SKM-1 treated with dmso at 0.1 percent for 144 hours (cell line): ENCODE data around the gene MYNN.
"Not testable (repeated sequence)": the region's sequence is repeated elsewhere in the genome, so short reads cannot be mapped to it uniquely, and the experiment has no call there.

ENCODE experiments used
- DNase-seq: peaks from one replicate; lab custom pipeline; 2025; ENCODE audit not compliant: unreplicated experiment; lab: John Stamatoyannopoulos, UW

Gene MYNN

GRCh38 chr3:169772897-169773816 lies at the start of gene MYNN:
MYNN (plus strand) TSS chr3:169773396; CDS start chr3:169774296, 900 bp downstream.
- DNase-seq, result peak; percentile 91

DNA sequence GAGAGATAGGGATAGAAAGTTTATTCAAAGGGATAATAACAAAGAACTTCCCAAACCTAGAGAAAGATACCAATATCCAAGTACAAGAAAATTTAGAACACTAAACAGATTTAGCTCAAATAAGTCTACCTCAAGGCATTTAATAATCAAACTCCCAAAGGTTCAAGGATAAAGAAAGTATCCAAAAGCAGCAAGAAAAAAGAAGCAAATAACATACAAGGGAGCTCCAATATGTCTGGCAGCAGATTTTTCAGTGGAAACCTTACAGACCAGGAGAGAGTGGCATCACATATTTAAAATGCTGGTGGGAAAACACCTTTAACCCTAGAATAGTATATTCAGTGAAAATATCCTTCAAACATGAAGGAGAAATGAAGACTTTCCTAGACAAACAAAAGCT lies 41.3 kb upstream of the MYNN start:
- DNase-seq, result not testable (repeated sequence)

DNA sequence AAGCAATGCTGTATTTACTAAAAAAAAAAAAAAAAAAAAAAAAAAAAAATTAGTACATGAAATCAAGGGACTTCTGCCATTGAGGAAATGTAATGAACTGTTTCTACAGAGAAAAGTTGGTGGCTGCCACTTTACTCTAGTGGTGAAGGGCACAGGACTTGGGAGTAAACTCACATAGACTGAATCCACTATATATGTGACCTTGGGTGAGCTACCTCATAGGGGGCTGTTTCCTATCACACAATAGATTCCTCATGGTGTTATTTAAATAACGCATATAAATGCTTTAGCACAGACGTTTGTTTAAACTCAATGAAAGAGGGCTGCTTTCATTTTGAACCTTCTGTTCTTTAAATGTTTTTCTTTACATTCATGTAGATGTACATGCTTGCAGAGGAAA lies 34.1 kb upstream of the MYNN start:
- DNase-seq, result no peak

- DNase-seq, result no peak
Observed at GRCh38 chr3:169744366-169745054, 28.7 kb upstream of the MYNN start.

GRCh38 chr3:169746924-169747323 lies 26.3 kb upstream of the MYNN start:
- peak; percentile 45 for DNase-seq

- no peak for DNase-seq
Observed at GRCh38 chr3:169748670-169749069, 24.5 kb upstream of the MYNN start.

- DNase-seq, result no peak
Observed at GRCh38 chr3:169750665-169751064, 22.5 kb upstream of the MYNN start.

DNA sequence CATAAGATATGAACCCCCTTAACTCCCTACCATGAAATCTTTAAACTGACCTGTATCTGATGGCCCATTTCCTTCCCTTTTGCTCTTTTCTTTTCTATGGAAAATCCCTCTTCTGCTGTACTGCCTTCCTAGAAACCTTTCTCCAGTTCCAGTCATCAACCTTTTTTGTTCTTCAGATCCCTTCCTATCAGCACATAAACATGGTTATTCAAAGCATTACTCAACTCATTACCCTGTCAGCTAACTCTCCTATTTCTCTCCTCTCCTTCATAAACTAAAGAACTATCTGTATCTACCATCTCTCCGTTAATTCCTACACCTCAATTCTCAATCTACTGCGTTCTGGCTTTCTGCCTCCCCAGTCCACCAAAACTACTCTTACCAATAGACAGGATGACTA lies 21.3 kb upstream of the MYNN start:
- no peak for DNase-seq

GRCh38 chr3:169754711-169755110 lies 18.5 kb upstream of the MYNN start:
- no peak for DNase-seq

DNA sequence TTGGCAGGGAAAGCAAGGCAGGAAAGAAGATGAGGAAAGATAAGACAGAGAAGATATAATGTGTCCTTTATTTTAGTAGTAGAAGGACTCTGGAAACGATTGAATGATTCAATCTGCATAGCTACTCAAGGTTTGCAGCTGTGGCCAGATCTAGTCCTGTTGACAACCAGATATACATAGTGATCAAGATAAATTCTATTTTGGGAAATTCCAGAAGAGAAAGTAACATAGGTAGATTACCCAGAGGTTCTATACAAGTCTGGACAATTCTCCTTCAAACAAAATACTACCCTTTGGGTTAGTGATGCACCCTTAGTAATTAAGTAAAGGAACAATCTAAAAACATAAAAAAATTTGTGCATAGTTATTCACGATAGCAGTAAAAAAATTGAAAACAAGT lies 17.7 kb upstream of the MYNN start:
- no peak for DNase-seq

- DNase-seq, result no peak
Observed at GRCh38 chr3:169758359-169758994, 14.7 kb upstream of the MYNN start.

GRCh38 chr3:169759256-169759655 lies 13.9 kb upstream of the MYNN start:
- no peak for DNase-seq

DNA sequence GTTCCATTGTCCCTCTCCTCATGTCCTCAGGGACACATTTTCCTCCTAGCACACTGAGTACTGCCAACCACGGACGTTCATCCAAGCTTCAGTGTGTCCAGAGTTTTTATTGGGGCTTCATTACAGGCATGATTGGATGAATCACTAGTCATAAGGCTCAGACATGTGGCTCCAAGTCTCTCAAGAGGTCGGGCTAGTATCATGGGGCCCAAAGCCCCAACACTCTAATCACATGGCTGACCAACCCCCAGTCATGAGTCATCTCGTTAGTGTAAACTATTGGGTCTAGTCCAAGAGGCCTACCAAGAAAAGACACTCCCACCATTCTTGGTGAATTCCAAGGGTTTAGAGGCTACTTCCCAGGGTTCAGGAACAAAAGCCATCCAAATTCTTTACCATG lies 12.7 kb upstream of the MYNN start:
- no peak for DNase-seq

DNA sequence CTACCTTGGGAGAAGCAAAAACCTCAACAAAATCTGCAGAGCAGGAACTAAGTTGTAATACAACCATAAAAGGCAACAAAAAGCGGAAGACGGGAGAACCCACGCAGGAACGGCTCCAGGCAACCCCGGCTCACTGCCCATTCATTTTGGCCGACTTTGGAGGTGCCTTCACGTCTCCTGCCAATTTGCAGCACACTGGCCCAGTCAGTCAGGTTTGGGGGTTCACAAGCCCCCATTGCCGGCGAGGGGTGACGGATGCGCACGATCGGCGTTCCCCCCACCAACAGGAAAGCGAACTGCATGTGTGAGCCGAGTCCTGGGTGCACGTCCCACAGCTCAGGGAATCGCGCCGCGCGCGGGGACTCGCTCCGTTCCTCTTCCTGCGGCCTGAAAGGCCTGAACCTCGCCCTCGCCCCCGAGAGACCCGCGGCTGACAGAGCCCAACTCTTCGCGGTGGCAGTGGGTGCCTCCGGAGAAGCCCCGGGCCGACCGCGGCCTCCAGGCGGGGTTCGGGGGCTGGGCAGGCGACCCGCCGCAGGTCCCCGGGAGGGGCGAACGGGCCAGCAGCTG lies 8.8 kb upstream of the MYNN start:
- peak; percentile 76 for DNase-seq

DNA sequence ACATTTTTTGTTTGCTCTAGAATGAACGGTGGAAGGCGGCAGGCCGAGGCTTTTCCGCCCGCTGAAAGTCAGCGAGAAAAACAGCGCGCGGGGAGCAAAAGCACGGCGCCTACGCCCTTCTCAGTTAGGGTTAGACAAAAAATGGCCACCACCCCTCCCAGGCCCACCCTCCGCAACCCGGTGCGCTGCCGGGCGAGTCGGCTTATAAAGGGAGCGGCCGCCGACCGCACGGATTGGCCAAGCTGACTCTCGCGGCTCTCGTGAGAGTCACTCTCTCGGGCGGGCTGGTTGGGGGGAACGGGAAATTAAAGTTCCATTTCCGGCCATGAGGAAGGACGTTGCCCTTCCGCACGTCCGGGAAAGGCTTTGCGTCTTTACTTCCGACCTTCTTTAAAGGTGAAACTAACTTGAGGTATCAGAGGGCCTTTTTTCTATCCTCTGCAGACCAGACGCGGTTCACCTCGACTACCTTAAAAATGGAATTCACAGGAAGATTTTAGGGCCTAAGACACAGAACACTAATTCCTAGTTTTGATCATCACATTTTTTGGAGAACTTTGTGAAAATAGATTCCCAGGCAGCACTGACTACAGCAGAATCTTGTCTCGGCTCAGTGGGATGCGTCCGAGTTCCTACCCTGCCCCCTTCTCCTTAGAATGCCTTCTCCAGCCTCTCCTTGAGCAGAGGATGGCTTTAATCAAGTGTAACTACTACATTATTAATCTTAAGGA lies 8.1 kb upstream of the MYNN start, which contains the start of gene TERC:
Gene TERC (minus strand): TSS at position 179 of the 731 bp plus-strand sequence.
- peak; percentile 35 for DNase-seq

GRCh38 chr3:169769287-169770181 lies 3.7 kb upstream of the MYNN start, which contains the start of gene ACTRT3:
ACTRT3 (minus strand) TSS chr3:169769561; CDS start chr3:169769520, 41 bp downstream.
- peak; percentile 37 for DNase-seq

GRCh38 chr3:169771497-169772304 lies 1.5 kb upstream of the MYNN start:
- DNase-seq, result peak; percentile 90

- DNase-seq, result peak; percentile 67
Observed at GRCh38 chr3:169772305-169772896, 795 bp upstream of the MYNN start.
